ENCODE results near the gene AOPEP. TPM values are rescaled to one million over a fixed set of nuclear protein-coding genes. Genes with fewer than 3 reads are reported as not detected.

The AOPEP gene
- total and polyA plus RNA-seq, 2 of the 13 experiments (the other 11 are each of a cell fraction or from before 2014, with no cell fraction given): 22.2 to 41.6 TPM

- TF ChIP-seq, protein P1, sequence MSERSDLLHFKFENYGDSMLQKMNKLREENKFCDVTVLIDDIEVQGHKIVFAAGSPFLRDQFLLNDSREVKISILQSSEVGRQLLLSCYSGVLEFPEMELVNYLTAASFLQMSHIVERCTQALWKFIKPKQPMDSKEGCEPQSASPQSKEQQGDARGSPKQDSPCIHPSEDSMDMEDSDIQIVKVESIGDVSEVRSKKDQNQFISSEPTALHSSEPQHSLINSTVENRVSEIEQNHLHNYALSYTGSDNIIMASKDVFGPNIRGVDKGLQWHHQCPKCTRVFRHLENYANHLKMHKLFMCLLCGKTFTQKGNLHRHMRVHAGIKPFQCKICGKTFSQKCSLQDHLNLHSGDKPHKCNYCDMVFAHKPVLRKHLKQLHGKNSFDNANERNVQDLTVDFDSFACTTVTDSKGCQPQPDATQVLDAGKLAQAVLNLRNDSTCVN (CRISPR knock-in tag; IDR thresholded peaks at IDR 0.05; ENCODE audit: borderline replicate concordance): no peak
- TF ChIP-seq, protein P2, sequence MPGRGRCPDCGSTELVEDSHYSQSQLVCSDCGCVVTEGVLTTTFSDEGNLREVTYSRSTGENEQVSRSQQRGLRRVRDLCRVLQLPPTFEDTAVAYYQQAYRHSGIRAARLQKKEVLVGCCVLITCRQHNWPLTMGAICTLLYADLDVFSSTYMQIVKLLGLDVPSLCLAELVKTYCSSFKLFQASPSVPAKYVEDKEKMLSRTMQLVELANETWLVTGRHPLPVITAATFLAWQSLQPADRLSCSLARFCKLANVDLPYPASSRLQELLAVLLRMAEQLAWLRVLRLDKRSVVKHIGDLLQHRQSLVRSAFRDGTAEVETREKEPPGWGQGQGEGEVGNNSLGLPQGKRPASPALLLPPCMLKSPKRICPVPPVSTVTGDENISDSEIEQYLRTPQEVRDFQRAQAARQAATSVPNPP (CRISPR knock-in tag; IDR thresholded peaks at IDR 0.05): 0 out of 2 replicates have a peak, but pooled peaks have one; percentile 12
- TF ChIP-seq HOXA5 (CRISPR knock-in tag; IDR thresholded peaks at IDR 0.05) (no peak), ZNF331 (CRISPR knock-in tag; IDR thresholded peaks at IDR 0.05) (0 out of 2 replicates have a peak, but pooled peaks have one; percentile 34), TAF1 (CRISPR knock-in tag; IDR thresholded peaks at IDR 0.05) (no peak)
Measured at GRCh38 chr9:94826644-94827410, 100.3 kb downstream of the AOPEP start (continued).

- Histone ChIP-seq H3K4me1 (ENCODE audit: insufficient read depth, low read length) (peaks cover 44% of the 10 kb centered on the region), H3K4me3 (replicated peaks in 1 of 3; ENCODE audit: insufficient read depth in 1 of 3, low read depth in 2 of 3, low read length in 3 of 3) (peak overlapping the region in 2 of 3 experiments; percentile 41 to 43; a peak in 3 of 6 replicates), H3K9ac (ENCODE audit: insufficient read depth, low read depth, low read length) (peak overlapping the region; percentile 70), H2AFZ (ENCODE audit: low read length) (no peak overlapping the region), H3K27ac (ENCODE audit: extremely low read length, insufficient read depth, low read length) (peak overlapping the region; percentile 98), H3K4me2 (ENCODE audit: low read depth, low read length) (peak overlapping the region; percentile 71), H3K9me3 (ENCODE audit: low read length) (no peaks in the 10 kb centered on the region), H3K27me3 (ENCODE audit: control insufficient read depth in 1 of 2, insufficient read depth in 2 of 2, low read length in 2 of 2) (no peaks in the 10 kb centered on the region), H4K20me1 (ENCODE audit: insufficient read depth, low read length) (no peaks in the 10 kb centered on the region), H3K79me2 (ENCODE audit: insufficient read depth, low read length) (no peaks in the 10 kb centered on the region), H3K36me3 (replicated peaks in 1 of 2; ENCODE audit: control insufficient read depth in 1 of 2, insufficient read depth in 2 of 2, low read length in 2 of 2) (no peaks in the 10 kb centered on the region; a peak in 1 of 5 replicates)
- ATAC-seq (peak; percentile 99), DNase-seq (ENCODE audit: low spot score) (peak; percentile 96), FAIRE-seq (peak; percentile 90)
- WGBS (ENCODE audit: low lambda C conversion rate): 3% methylated on average over 8 of the region's 8 CpGs
- ChIA-PET POLR2A (interaction anchor here (0.8 to 1.2 kb wide), 3 partner anchors 29 to 243 kb away, joined by 3 read pairs; no protein-coding TSS in a partner anchor), CTCF (ENCODE audit: low intra/inter-chr PET ratio, low total read pairs) (no interaction called here)
- TSS peak; percentile 92 for BruUV-seq (replicated peaks)
- in situ Hi-C loops (cut with HindIII; ENCODE audit: extremely low pct_ligation_motif_present, low pct_unique_long_range_greater_than_20kb): no loop called here
- intact Hi-C loops (cut with micrococcal nuclease; ENCODE audit: unreplicated experiment): loop anchor here (10.0 kb wide), 1 partner anchor 57 kb away; no protein-coding TSS in a partner anchor
- TF ChIP-seq ZNF33A (CRISPR knock-in tag; IDR thresholded peaks at IDR 0.05; ENCODE audit: borderline replicate concordance): peak; percentile 66; the same call in 1 of the 2 replicates
- no peak for TF ChIP-seq NFRKB (IDR thresholded peaks at IDR 0.05)
- no peak for TF ChIP-seq ZNF496 (CRISPR knock-in tag; IDR thresholded peaks at IDR 0.05; ENCODE audit: insufficient replicate concordance)
- peak; percentile 82 for TF ChIP-seq FOXO1 (CRISPR knock-in tag; IDR thresholded peaks at IDR 0.05)
- peak; percentile 56; the same call in 1 of the 2 replicates for TF ChIP-seq DMAP1 (CRISPR knock-in tag; IDR thresholded peaks at IDR 0.05)
- no peak for TF ChIP-seq PRMT3 (CRISPR knock-in tag; IDR thresholded peaks at IDR 0.05; ENCODE audit: borderline replicate concordance, low read depth)
- TF ChIP-seq TGIF2 (CRISPR knock-in tag; IDR thresholded peaks at IDR 0.05): 0 out of 2 replicates have a peak, but pooled peaks have one; percentile 44
- peak; percentile 44; the same call in 1 of the 2 replicates for TF ChIP-seq KMT2A (CRISPR knock-in tag; IDR thresholded peaks at IDR 0.05)
- TF ChIP-seq, protein P3, sequence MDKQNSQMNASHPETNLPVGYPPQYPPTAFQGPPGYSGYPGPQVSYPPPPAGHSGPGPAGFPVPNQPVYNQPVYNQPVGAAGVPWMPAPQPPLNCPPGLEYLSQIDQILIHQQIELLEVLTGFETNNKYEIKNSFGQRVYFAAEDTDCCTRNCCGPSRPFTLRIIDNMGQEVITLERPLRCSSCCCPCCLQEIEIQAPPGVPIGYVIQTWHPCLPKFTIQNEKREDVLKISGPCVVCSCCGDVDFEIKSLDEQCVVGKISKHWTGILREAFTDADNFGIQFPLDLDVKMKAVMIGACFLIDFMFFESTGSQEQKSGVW (CRISPR knock-in tag; IDR thresholded peaks at IDR 0.05; ENCODE audit: borderline replicate concordance): no peak
- peak; percentile 64; the same call in 1 of the 2 replicates for TF ChIP-seq ZNF670 (CRISPR knock-in tag; IDR thresholded peaks at IDR 0.05; ENCODE audit: borderline replicate concordance)
- TF ChIP-seq NFE2L1 (CRISPR knock-in tag; IDR thresholded peaks at IDR 0.05; ENCODE audit: borderline replicate concordance): no peak
- no peak for TF ChIP-seq TBP (CRISPR knock-in tag; IDR thresholded peaks at IDR 0.05)
- TF ChIP-seq POLR2A (IDR thresholded peaks at IDR 0.05; ENCODE audit: insufficient read depth in 1 of 2, low read depth in 2 of 2, low read length in 2 of 2): peak; percentile 25 to 49; a peak in 1 of 4 replicates
Measured at GRCh38 chr9:94827584-94828304, 101.2 kb downstream of the AOPEP start.
